Measurements from ENCODE around the gene ITPRID2. TPM values are rescaled to one million over a fixed set of nuclear protein-coding genes. Genes with fewer than 3 reads are reported as not detected.

Gene ITPRID2
- total RNA-seq, 1 experiment from 2014 or later: 1,605 TPM

DNA sequence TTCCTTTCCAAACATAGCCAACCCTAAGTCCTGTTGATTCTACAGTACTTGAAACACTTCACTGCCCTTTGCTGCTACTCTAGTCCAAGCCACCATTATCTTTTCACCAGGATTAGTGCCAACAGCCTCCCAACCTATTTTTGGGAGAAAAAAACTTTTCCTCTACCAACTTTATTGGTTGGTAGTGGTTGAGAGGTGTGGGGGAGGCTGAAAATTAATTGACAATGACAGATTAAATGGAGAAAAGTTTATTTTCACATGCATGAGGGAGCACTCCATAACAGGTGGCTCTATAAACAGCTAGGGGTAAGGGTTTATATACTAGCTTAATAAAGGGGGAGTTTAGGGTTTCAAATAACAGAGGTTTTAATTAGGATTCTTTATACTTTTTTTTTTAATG, 37.8 kb upstream of the ITPRID2 start:
- Histone ChIP-seq H3K79me2 (ENCODE audit: insufficient read depth, low read length) (no peaks in the 10 kb centered on the region), H3K9me3 (ENCODE audit: control insufficient read depth in 1 of 2, insufficient read depth in 1 of 2, low read depth in 1 of 2, low read length in 2 of 2) (no peaks in the 10 kb centered on the region), H3K9me2 (ENCODE audit: insufficient read depth) (no peaks in the 10 kb centered on the region; the same call in 1 of the 2 replicates), H4K20me1 (ENCODE audit: insufficient read depth) (no peaks in the 10 kb centered on the region), H3K36me3 (ENCODE audit: control insufficient read depth in 1 of 2, insufficient read depth in 2 of 2, low read length in 2 of 2) (no peaks in the 10 kb centered on the region), H3K4me2 (ENCODE audit: low read length) (no peak overlapping the region), H3K27me3 (ENCODE audit: insufficient read depth, low read length) (no peaks in the 10 kb centered on the region), H3K9ac (ENCODE audit: low read length) (no peak overlapping the region), H3K4me3 (replicated peaks in 1 of 2; ENCODE audit: low read depth in 1 of 2, low read length in 2 of 2) (no peak overlapping the region), H3K4me1 (ENCODE audit: control insufficient read depth in 1 of 2, insufficient read depth in 2 of 2, low read length in 2 of 2) (peaks cover 19 to 62% of the 10 kb centered on the region in 2 experiments), H3K27ac (ENCODE audit: low read depth, low read length) (no peak overlapping the region), H2AFZ (ENCODE audit: low read depth, low read length, poor library complexity, severe bottlenecking) (no peak overlapping the region)
- ChIA-PET POLR2A (interaction anchor here (0.6 to 1.4 kb wide), 3 partner anchors 9 to 63 kb away, joined by 3 to 4 read pairs (median 3); no protein-coding TSS in a partner anchor), RAD21 (ENCODE audit: low non-redundant PET in 1 of 2, low total read pairs in 2 of 2, uncharacterized antibody in 2 of 2, unreplicated experiment in 2 of 2) (no interaction called here), CTCF (no interaction called here)
- no peak for ATAC-seq
- no peak for TF ChIP-seq ZNF274 (IDR thresholded peaks at IDR 0.05; ENCODE audit: low read depth, low read length)
- TF ChIP-seq JUND (IDR thresholded peaks at IDR 0.05): no peak
- no peak for TF ChIP-seq EZH2 (IDR thresholded peaks at IDR 0.05)
- BruUV-seq (replicated peaks): no TSS peak
- DNase-seq (ENCODE audit: low read depth, low spot score): no peak
- intact Hi-C loops (cut with micrococcal nuclease): no loop called here

DNA sequence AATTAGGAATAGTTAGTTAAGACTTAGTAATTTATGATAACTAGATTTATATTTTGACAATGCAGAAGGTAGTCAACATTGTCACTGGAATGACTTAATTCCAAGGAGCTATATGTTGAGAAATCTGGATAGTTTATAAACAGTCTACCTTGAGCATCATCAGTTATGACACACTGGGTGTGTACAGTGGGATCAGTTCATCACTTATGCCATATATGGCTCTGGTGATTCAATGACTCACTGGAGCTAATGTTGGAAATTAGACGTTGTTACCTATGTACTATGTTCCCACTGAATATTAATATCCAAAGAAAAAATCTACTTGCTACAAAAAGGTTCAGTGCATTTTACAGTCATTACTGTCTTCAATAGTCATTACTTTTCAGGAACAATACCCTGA, 34.0 kb upstream of the ITPRID2 start:
- peaks cover 9 to 40% of the 10 kb centered on the region in 2 experiments for H3K4me1 ChIP-seq (ENCODE audit: control insufficient read depth in 1 of 2, insufficient read depth in 2 of 2, low read length in 2 of 2)
- ATAC-seq: peak; percentile 58; the same call in 1 of the 2 replicates
- no peaks in the 10 kb centered on the region for H3K9me3 ChIP-seq (ENCODE audit: control insufficient read depth in 1 of 2, insufficient read depth in 1 of 2, low read depth in 1 of 2, low read length in 2 of 2)
- RAD21 ChIA-PET (ENCODE audit: low non-redundant PET in 1 of 2, low total read pairs in 2 of 2, uncharacterized antibody in 2 of 2, unreplicated experiment in 2 of 2): no interaction called here
- H3K4me2 ChIP-seq (ENCODE audit: low read length): peak overlapping the region; percentile 20
- no peaks in the 10 kb centered on the region for H3K27me3 ChIP-seq (ENCODE audit: insufficient read depth, low read length)
- no TSS peak for BruUV-seq (replicated peaks)
- intact Hi-C loops (cut with micrococcal nuclease): loop anchor here (5.0 kb wide), 1 partner anchor 35 kb away; no protein-coding TSS in a partner anchor
- H4K20me1 ChIP-seq (ENCODE audit: insufficient read depth): no peaks in the 10 kb centered on the region
- no peak overlapping the region for H3K4me3 ChIP-seq (replicated peaks in 1 of 2; ENCODE audit: low read depth in 1 of 2, low read length in 2 of 2)
- POLR2A ChIA-PET: interaction anchor here (1.4 kb wide), 1 partner anchor 34 kb away, joined by 6 read pairs; the partner anchor contains the start of gene ITPRID2
- peak overlapping the region; percentile 43 for H2AFZ ChIP-seq (ENCODE audit: low read depth, low read length, poor library complexity, severe bottlenecking)
- CTCF ChIA-PET: no interaction called here
- no peaks in the 10 kb centered on the region for H3K79me2 ChIP-seq (ENCODE audit: insufficient read depth, low read length)
- no peak overlapping the region for H3K27ac ChIP-seq (ENCODE audit: low read depth, low read length)
- DNase-seq (ENCODE audit: low read depth, low spot score): peak; percentile 27
- H3K9me2 ChIP-seq (ENCODE audit: insufficient read depth): no peaks in the 10 kb centered on the region; the same call in 1 of the 2 replicates
- no peaks in the 10 kb centered on the region for H3K36me3 ChIP-seq (ENCODE audit: control insufficient read depth in 1 of 2, insufficient read depth in 2 of 2, low read length in 2 of 2)
- H3K9ac ChIP-seq (ENCODE audit: low read length): no peak overlapping the region
- 0 out of 2 replicates have a peak, but pooled peaks have one; percentile 21 for TF ChIP-seq CEBPB (IDR thresholded peaks at IDR 0.05; ENCODE audit: low read depth)
- TF ChIP-seq, protein P1, sequence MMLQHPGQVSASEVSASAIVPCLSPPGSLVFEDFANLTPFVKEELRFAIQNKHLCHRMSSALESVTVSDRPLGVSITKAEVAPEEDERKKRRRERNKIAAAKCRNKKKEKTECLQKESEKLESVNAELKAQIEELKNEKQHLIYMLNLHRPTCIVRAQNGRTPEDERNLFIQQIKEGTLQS (IDR thresholded peaks at IDR 0.05): 0 out of 2 replicates have a peak, but pooled peaks have one; percentile 9
- no peak for TF ChIP-seq POLR2AphosphoS5 (IDR thresholded peaks at IDR 0.05; ENCODE audit: low read depth, low read length)
- TF ChIP-seq SRF (IDR thresholded peaks at IDR 0.05; ENCODE audit: low read depth): peak; percentile 98
